GM18502 (cell line): ENCODE results near the gene CHST13.
"Not testable (repeated sequence)": the region's sequence is repeated elsewhere in the genome, so short reads cannot be mapped to it uniquely, and the experiment has no call there.

ENCODE experiments used
- ATAC-seq: cut with Tn5 transposase; IDR thresholded peaks from one replicate; pipeline ENCODE4 v1.9.1; 2021; ENCODE audit warnings: mild to moderate bottlenecking; ENCODE audit not compliant: unreplicated experiment, poor library complexity

Gene CHST13

DNA sequence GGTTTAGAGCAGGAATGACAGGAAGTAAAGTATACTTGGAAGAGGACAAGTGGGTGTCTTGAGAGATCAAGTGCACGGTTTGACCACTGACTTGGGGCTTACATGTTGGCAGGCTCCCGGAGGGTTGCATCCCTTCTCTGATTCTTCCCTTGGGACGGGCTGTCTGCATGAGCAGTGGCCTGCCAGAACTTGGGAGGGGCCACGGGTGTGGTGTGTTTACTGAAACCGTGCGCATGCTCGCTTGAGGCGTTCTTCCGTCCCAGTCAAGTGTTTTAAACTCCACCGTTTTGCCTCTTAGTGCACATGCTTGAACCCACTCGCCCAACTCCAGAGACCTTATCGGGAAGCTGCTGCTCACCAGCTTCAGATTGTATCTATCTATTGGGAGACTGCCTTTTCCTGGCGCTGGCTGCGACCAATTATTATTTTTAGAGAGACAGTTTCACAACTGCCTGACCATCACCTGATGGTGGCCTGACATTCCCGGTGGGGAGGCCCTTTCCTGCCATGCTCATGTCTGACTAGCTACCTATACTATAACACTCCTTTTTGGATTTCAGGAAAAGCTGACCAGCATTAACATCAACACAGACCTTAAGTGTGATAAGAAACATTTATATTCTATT lies 49.6 kb downstream of the CHST13 start:
- ATAC-seq, result no peak

GRCh38 chr3:126577261-126577660 lies 53.3 kb downstream of the CHST13 start:
- no peak for ATAC-seq

DNA sequence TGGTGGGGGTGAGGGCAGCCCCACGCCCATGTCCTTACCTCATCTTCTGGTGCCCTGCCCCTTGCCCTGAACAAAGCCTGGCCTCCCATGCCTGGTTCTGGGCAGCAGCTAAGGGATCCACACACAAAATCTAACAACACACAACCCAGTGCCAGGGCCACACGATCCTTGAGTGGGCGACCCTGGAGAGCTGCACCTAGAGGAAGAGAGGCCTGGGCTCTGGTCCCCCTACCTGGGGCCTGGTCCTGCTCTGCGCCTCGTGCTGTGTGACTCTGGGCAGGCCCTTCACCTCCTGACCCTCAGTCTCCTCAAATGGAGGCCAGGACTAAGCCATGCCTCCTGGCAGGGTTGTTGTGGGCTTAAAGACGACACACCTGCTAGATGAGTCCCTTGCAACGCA lies 54.7 kb downstream of the CHST13 start:
- no peak for ATAC-seq

GRCh38 chr3:126580746-126581145 lies 56.8 kb downstream of the CHST13 start:
- no peak for ATAC-seq

DNA sequence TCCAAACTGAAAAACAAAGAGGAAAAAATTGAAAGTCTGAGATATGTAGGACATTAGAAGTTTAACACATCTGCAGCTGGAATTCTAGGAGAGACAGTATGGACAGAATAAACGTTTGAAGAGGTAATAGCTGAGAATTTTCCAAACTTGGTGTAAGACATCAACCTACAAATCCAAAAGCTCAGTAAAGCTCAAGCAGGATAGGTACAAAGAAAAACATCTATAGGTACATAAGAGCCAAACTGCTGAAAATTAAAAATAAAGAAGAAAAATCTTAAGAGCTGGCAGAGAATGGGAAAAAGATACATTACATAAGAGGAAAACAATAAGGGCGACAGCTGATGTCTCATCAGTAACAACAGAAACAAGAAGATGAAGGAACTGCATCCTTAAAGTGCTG lies 57.6 kb downstream of the CHST13 start:
- no peak for ATAC-seq

GRCh38 chr3:126582311-126582710 lies 58.4 kb downstream of the CHST13 start:
- no peak for ATAC-seq

DNA sequence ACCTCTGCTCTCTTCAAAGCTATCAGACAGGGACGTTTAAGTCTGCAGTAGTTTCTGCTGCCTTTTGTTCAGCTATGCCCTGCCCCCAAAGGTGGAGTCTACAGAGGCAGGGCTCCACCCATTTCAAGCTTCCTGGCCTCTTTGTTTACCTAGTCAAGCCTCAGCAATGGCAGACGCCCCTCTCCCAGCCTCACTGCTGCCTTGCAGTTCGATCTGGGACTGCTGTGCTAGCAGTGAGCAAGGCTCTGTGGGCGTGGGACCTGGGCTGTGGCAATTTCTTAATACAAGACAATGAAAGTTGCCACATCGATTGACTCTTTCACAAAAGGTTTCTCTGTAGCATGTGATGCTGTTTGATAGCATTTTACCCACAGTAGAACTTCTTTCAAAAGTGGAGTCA lies 67.6 kb downstream of the CHST13 start:
- ATAC-seq, result not testable (repeated sequence)
